ENCODE measurements around the gene PHF1.
"Not testable (repeated sequence)": the region's sequence is repeated elsewhere in the genome, so short reads cannot be mapped to it uniquely, and the experiment has no call there.

PHF1 gene

DNA sequence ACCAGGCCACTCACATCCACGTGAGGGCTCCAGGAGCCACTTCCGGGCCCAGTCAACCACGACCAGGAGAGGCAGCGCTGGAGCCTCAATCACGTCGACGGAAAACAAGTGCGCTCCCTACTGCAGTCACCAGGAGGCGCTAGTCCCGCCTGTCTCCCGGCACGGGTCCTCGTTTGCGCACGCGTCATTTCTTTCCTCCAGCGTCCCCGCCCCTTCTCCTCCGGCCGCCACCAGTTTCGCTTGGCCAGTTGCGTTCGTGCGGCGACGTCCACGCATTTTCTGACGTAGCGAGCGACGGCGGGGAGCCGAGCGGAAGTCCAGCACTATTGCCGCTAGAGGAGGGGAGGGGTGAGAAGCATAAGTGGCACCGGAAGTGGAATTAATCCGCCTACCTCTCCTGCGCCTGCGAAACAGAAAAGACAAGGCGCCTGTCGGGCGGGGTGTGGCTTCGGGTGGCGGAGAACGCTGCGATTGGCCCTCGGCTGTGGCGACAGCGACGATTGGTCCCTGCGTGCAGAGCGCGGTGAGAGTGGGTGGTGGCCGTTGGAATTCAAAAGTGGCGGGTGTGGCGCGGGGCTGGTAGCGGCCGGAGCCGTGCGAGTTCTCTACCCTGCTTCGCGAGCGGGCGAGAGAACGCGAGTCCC is 19.4 kb upstream of the PHF1 start, which contains the start of gene KIFC1:
Gene KIFC1 (plus strand): TSS at position 546 of the 644 bp plus-strand sequence. CDS start 163 bp downstream, outside the sequence.
- DNase-seq (ENCODE audit: low spot score): peak; percentile 96
- peak; percentile 63 for FAIRE-seq

- FAIRE-seq: no peak
- DNase-seq (ENCODE audit: low spot score): peak; percentile 21
These were observed 18.8 kb upstream of the PHF1 start for GRCh38 chr6:33391922-33392594.

GRCh38 chr6:33392595-33392948 is 18.2 kb upstream of the PHF1 start:
- FAIRE-seq (no peak), DNase-seq (ENCODE audit: low spot score) (no peak)

DNA sequence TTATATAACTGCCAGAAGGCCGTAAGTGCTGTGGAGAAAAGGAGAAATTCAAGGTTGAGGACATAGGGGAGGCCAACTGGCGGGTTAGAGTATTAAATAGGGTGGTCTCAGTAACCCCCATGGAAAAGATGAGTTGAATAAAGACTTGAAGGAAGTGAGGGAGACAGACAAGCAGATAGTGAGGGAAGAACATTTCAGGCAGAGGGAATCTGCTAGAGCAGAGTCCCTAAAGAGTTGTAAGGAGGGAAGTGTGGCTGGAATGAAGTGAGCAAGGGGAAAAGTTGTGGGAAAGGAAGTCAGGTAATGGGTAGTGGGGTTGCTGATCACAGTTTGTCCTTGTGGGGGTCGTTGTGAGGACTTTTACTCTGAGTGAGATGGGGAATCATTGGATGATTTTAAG is 17.8 kb upstream of the PHF1 start:
- DNase-seq (ENCODE audit: low spot score): no peak
- no peak for FAIRE-seq

GRCh38 chr6:33397541-33397940 is 13.3 kb upstream of the PHF1 start:
- DNase-seq (ENCODE audit: low spot score) (no peak), FAIRE-seq (no peak)

DNA sequence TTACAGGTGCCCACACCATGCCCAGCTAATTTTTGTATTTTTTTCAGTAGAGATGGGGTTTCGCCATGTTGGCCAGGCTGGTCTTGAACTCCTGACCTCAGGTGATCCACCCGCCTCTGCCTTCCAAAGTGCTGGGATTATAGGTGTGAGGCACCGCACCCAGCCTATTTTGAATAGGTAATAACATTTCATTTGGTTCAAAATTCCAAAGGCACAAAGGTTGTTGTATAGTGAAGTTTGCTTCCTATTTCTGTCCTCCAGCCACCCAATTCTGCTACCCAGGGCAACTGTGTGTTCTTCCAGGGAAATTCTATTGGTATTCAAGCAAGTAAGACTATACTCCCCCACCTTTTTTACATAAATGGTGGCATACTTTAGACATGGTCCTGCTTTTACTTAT is 12.2 kb upstream of the PHF1 start:
- not testable (repeated sequence) for FAIRE-seq

GRCh38 chr6:33399881-33400280 is 10.9 kb upstream of the PHF1 start:
- FAIRE-seq; DNase-seq (ENCODE audit: low spot score): not testable (repeated sequence)

More for the DNA sequence above, 12.2 kb upstream of the PHF1 start:
- not testable (repeated sequence) for DNase-seq (ENCODE audit: low spot score)

DNA sequence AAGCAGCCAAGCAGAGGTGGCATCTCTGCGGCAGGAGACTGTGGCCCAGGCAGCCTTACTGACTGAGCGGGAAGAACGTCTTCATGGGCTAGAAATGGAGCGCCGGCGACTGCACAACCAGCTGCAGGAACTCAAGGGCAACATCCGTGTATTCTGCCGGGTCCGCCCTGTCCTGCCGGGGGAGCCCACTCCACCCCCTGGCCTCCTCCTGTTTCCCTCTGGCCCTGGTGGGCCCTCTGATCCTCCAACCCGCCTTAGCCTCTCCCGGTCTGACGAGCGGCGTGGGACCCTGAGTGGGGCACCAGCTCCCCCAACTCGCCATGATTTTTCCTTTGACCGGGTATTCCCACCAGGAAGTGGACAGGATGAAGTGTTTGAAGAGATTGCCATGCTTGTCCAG is 5.9 kb upstream of the PHF1 start:
- DNase-seq (ENCODE audit: low spot score): no peak
- FAIRE-seq: no peak

DNA sequence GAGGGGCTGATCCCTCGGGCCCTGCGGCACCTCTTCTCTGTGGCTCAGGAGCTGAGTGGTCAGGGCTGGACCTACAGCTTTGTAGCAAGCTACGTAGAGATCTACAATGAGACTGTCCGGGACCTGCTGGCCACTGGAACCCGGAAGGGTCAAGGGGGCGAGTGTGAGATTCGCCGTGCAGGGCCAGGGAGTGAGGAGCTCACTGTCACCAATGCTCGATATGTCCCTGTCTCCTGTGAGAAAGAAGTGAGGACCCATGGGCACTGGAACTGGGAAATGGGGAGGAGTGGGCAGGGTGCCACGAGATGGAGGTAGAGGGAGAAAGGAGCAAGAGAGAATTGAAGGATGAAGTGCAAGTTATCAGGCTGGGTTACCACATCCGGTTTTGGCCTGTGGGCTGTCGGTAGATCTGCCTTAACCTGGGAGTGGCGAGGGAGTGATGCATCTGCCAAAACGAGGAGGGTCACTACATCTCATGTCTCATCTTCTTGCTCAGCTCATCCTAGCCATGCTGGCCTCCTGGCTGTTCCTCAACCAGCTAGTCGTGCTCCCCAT is 5.4 kb upstream of the PHF1 start:
- FAIRE-seq: no peak

DNA sequence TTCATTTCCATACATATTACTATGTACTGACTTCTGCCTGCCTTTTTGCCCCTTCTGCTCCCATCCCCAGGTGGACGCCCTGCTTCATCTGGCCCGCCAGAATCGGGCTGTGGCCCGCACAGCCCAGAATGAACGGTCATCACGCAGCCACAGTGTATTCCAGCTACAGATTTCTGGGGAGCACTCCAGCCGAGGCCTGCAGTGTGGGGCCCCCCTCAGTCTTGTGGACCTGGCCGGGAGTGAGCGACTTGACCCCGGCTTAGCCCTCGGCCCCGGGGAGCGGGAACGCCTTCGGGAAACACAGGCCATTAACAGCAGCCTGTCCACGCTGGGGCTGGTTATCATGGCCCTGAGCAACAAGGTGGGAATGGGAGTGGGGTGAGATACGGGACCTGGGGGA is 4.7 kb upstream of the PHF1 start:
- DNase-seq (ENCODE audit: low spot score): no peak
- no peak for FAIRE-seq

More for the DNA sequence above, 5.4 kb upstream of the PHF1 start:
- DNase-seq (ENCODE audit: low spot score): no peak

- FAIRE-seq: no peak
These were observed 3.6 kb upstream of the PHF1 start for GRCh38 chr6:33407132-33407718.

GRCh38 chr6:33410050-33410710 is 634 bp upstream of the PHF1 start:
- FAIRE-seq: peak; percentile 79
- DNase-seq (ENCODE audit: low spot score): peak; percentile 97

More at GRCh38 chr6:33407132-33407718, 3.6 kb upstream of the PHF1 start:
- DNase-seq (ENCODE audit: low spot score): no peak

DNA sequence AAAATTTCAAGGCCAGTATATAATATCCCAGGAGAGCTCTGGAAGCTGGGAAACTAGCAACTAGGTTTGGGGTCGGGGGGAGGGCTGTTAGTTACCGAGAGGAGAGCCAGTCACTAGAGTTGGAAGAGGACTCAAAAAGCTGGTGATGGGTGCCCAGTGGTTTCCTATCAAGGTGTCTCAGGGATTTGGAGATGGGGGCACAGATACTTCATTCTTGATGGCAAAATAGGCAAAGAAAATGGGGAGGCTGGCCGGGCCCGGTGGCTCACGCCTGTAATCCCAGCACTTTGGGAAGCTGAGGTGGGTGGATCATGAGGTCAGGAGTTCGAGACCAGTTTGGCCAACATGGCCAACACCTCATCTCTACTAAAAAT is 805 bp downstream of the PHF1 start:
- FAIRE-seq (no peak), DNase-seq (ENCODE audit: low spot score) (no peak)

GRCh38 chr6:33412140-33413009 is 1.6 kb downstream of the PHF1 start:
- DNase-seq (ENCODE audit: low spot score): no peak
- no peak for FAIRE-seq

DNA sequence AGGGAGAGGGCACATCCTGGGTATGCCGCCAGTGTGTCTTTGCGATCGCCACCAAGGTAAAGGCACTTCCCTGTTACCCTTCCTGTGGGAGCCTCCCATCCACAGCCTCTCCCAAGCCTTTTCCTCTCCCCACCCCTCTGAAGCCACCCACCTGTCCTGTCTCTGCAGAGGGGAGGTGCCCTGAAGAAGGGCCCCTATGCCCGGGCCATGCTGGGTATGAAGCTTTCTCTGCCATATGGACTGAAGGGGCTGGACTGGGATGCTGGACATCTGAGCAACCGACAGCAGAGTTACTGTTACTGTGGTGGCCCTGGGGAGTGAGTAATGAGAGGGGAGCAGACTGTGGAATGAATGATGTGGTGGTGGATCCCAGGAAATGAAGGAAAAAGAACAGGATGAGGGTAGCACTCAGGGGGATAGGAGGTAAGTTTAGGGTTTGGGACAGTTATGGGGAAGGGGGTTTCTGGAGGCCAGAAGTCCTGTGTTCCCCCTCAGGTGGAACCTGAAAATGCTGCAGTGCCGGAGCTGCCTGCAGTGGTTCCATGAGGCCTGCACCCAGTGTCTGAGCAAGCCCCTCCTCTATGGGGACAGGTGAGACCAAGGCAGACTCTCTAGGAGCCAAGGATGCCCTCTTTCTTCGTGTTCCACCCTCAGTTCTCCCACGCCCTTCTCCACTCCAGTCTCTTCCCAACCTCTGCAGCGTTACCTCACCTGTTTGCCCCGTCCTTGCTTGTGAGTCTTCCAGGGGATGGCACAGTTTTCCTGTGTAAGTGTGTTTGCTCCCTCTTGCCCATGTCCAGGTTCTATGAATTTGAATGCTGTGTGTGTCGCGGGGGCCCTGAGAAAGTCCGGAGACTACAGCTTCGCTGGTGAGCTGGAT is 2.7 kb downstream of the PHF1 start:
- DNase-seq (ENCODE audit: low spot score): no peak
- FAIRE-seq: no peak

DNA sequence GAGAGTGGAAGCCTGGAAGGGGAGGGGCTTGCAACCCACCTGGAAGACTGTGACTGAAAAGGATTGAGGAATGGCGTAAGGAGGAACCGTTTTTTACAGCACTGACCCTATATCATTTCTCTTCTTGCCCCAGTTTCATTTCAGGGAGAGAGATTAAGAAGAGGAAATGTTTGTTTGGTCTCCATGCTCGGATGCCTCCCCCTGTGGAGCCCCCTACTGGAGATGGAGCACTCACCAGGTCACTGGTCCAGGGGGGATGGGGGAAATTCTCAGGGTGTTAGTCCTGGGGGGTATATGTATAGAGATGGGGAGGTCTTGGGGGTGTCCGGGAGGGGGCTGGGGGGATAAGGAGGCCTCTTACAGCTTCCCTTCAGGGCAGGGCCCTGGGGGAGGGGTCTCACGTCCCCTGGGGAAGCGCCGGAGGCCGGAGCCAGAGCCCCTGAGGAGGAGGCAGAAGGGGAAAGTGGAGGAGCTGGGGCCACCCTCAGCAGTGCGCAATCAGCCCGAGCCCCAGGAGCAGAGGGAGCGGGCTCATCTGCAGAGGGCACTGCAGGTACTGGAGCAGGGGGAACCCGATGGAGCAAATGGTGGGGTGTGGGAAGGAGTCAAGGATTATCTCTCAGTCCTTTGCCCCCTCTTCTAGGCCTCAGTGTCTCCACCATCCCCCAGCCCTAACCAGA is 3.9 kb downstream of the PHF1 start:
- FAIRE-seq (no peak), DNase-seq (ENCODE audit: low spot score) (no peak)

DNA sequence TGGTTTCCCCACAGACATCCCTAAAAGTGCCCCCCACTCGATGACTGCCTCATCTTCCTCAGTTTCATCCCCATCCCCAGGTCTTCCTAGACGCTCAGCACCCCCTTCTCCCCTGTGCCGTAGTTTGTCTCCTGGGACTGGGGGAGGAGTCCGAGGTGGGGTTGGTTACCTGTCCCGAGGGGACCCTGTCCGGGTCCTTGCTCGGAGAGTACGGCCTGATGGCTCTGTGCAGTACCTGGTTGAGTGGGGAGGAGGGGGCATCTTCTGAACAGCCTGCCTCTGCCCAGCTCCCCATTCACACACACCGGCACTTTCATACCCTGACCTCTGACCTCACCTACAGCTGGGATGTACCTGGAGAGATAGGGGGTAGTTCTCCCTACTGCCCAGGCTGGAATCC is 5.0 kb downstream of the PHF1 start:
- FAIRE-seq (no peak), DNase-seq (ENCODE audit: low spot score) (no peak)

DNA sequence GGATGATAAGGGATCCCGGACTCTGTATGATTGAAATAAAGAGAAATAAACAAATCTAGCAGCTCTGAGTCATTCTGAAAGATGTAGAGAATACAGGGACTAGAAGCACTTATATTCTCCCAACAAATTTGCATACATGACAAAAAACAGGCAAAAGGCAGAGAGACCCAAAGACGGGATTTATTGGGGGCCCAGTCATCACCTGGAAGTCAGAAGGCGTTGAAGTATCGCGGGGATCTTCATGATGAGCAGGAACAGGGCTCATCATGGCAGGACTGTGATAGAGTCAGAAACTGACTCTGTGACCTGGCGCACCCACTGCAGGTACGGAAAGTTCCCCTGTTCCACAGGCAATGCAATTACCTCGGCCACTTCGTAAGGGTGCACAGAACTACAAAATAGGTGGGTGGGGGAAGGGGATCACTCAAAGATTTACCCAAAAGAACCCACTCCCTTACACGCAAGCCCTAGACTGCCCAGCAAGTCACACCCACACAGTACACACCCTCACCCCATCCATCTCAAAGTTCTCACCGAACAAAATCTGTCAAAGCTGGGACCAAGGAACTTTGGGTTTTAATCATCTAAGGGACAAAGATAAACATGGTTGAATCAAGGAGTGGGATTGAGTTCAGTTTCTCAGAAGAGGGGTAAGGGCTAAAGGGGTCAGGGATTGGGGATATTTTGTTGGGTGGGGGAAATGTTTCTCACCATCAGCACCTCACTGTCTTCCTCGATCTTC is 5.7 kb downstream of the PHF1 start:
- no peak for DNase-seq (ENCODE audit: low spot score)
- FAIRE-seq: no peak
